HG03354 (cell line): Measurements from ENCODE around the gene SEPHS1.
"Not testable (repeated sequence)": the region's sequence is repeated elsewhere in the genome, so short reads cannot be mapped to it uniquely, and the experiment has no call there.

Source experiments
- ATAC-seq: cut with Tn5 transposase; IDR thresholded peaks from one replicate; pipeline ENCODE4 v1.9.1; 2021; ENCODE audit warnings: mild to moderate bottlenecking; ENCODE audit not compliant: unreplicated experiment, poor library complexity, severe bottlenecking

Gene SEPHS1

DNA sequence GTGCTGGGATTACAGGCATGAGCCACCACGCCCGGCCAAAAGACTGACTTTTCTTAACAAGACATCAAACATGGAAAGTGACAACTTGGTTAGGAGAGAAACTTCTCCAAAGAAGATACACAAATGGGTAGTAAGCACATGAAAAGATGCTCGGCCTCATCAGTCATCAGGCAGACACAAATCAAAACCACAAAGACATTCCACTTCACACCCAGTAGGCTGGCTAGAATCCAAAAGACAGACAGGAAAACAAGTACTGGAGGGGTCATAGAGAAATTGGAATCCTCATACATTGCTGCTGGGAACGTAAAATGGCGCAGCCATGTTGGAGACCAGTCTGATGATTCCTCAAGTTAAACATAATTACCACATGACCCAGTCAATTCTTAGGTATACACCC, 16.4 kb downstream of the SEPHS1 start:
- no peak for ATAC-seq

DNA sequence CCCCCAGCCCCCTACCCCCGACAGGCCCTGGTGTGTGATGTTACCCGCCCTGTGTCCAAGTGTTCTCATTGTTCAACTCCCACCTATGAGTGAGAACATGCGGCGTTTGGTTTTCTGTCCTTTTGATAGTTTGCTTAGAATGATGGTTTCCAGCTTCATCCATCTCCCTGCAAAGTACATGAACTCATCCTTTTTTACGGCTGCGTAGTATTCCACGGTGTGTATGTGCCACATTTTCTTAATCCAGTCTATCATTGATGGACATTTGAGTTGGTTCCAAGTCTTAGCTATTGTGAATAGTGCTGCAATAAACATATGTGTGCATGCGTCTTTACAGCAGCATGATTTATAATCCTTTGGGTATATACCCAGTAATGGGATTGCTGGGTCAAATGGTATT, 17.1 kb downstream of the SEPHS1 start:
- ATAC-seq: not testable (repeated sequence)

DNA sequence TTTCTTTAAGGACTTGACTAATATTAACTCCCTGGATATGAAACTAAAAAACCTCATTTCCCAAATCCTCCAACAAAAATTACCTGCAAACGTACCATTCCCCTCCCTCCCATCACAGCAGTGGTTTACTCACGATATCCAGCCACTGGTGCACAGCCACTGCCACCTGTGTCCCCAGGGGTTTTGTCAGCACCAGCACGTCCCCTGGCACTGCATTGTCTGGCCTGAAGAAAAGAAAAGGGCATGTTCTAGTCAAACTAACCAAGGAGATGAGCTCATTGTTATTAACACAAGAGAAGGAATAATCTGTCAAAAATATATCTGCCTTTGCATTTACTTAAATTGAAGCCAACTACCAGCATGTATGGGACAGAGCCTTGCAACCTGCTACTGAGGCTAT, 18.5 kb downstream of the SEPHS1 start:
- no peak for ATAC-seq

DNA sequence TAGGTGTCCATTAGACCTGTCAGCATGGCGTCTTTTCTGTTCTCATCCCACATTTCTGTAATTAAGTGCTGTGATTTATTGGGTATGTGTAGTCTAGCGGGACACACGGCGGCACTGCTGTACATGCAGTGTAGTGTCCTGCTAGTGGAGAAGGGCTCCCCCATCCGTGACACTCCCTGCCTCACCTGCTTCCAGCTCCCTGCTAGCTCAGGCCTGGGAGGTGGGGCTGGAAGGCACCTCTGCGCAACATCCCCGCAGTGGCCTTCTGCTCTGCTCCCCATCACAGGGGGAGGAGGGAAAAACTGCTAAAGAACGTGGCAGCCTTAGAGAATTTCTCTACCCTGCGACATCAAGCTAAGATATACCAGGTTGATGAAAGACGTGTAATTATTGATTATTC, 19.5 kb downstream of the SEPHS1 start:
- ATAC-seq: no peak

DNA sequence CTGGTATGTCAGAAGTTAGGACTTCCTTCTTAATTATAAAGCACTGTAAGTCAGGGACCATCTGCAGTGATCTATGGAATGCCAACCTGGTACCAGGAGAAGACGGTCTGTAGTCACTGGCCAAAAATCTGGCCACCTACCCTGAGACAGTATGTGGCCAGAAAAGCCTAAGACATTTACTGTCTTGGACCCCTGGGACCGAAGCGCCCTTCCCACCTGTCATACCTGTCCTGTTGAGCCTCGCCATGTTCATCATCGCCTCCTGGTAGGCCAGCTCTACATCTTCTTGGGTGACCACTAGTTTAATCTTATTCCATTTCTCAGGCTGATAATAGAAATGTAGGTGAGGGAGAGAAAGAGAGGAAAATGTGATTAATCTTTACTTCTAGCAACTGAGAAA, 20.0 kb downstream of the SEPHS1 start:
- ATAC-seq: no peak

DNA sequence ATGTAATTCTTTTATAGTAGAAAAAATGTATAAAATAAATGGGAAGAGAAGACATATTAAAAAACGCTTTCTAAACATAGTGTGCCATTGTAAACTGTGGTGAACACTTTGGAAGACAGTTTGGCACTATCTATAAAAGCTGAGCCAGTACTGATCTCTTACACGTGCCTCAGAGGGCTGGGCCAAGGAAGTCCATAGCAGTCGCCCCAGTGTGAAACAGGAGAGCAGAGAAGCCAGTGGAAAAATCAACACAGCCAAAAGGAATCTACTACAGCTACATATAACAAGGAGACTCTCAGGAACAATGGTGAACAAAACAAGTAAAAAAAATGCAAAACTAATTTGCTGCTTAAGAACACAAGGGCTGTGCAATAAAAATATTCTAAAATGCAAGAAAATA, 20.6 kb downstream of the SEPHS1 start:
- no peak for ATAC-seq

DNA sequence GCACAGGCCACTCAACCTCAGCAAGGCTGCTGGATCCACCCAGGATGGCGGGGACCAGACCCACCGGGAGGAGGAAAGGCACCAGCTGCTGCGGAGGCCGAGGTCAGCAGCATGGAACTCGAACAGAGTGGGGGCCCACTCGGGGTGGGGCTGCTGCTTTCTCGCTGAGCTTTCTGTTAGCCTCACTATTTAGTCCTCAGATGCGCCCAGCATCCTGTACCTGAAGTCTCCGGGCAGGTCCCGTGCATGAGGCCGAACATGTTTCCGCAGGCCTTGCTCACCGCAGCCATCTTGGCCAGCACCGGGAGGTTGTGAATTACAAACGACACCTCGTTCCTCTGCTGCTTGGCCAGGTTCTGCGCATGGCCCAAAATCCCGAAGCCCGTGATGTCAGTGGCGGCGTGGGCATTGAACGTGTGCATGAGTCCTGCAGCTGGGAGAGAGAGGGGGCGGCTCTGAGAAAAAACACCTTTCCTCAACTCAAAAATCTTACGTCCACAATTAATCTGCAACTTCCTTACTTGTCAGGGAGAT, 25.4 kb downstream of the SEPHS1 start:
- no peak for ATAC-seq

DNA sequence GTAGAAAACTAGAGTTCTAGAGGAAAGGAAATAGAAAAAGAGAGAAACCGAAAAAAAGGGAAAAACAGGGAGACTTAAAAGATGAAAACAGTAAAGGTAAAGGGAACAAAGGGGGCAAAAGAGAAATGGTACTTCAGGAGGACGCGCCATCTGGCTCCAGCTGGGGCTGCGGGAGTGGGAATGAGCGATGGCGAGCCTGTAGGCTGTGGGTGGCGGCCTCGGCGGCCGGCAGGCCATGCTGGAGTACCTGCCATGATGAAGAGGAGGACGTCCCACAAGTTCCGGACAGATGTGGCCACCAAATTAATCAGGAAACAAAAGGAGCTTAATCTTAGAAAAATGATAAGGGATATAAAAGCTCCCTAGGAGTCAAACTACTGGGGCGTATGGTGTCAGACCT, 26.5 kb downstream of the SEPHS1 start:
- no peak for ATAC-seq

DNA sequence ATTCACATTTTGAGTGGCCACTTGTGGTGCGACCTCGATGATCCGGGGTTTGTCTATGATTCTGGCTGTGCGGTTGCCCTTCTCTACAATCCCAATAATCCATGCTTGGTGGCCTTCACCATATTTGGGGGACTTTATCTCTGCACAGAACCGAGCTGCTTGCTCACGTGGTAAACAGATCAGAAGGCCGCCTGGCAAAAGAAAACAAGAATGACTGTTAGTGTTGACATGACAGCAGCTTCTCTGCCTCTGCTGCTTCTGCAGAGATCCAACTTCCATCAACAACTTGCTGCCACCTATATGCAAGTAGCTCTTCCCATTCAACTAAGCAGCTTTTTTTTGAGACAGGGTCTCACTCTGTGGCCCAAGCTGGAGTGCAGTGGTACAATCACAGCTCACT, 28.9 kb downstream of the SEPHS1 start:
- ATAC-seq: no peak

DNA sequence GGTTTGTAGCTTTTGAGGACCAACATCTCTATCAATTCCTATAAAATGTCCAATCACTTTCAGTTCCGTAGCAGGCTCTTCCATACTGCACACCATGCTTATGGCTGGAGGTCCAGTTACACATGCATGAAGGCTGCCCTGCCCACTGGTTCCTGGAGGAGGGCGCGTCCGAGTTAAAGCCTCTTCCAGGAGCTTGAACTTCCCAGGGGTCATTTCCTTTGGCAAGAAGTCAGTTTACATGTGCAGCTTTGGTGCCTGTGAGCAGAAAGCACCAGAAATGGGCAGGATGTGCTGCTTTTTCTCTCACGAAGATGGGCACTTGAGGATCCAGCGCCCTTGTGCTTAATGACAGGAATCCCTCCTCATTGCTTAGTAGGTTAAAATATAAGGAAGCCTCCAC, 30.6 kb downstream of the SEPHS1 start:
- no peak for ATAC-seq

DNA sequence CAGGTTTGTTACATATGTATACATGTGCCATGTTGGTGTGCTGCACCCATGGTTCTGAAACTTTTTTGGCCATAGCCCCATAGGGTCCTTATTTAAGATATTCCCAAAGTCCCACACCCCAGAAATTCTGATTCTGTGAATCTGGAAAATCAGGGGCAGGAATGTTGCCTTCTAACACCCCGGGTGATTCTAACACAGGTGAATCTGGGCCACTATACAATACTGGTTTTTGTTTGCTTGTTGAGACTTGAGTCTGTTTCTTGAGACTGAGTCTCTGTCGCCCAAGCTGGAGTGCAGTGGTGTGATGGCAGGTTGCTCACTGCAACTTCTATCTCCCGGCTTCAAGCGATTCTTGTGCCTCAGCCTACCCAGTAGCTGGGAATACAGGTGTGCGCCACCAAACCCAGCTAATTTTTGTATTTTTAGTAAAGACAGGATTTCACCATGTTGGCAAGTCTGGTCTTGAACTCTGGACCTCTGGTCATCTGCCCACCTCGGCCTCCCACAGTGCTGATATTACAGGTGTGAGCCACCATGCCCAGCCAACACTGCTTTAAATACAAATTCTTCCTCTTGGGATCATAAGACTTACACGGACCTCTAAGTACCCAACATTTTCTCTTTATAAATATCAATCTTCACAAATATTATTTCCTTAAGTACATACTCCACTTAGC, 31.3 kb downstream of the SEPHS1 start:
- ATAC-seq: no peak

DNA sequence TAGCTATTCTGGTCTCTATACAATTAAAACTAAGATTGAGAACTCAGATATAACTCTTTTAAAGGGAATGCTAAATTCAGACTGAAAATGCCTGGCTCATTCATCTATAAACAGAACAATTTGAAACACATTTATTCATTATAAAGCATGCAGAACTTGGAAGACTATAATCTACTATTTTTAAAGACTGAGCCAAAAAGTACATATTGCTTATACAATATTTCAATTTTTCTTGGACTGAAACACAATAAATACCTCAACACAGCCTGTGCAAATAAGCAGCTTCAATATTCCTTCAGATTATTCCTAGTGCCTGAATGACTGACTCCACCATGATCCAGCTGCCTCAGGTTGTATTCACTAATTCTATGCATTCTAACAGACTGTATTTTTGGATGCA, 32.7 kb downstream of the SEPHS1 start:
- ATAC-seq: no peak

DNA sequence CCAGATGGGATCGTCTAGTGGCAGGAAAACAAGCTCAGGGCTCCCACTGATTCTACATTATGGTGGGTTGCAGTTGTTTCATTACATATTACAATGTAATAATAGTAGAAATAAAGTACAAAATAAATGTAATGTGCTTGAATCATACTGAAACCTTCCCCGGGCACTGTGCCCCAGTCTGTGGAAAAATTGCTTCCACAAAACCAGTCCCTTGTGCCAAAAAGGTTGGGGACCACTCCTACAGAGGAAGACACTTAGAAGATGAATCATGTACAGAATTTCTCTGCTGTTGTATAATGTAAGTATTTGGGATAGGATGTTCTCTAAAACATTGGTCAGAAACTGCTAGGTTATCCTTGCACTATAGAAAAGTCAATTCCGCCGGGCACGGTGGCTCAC, 36.9 kb downstream of the SEPHS1 start:
- ATAC-seq: no peak

DNA sequence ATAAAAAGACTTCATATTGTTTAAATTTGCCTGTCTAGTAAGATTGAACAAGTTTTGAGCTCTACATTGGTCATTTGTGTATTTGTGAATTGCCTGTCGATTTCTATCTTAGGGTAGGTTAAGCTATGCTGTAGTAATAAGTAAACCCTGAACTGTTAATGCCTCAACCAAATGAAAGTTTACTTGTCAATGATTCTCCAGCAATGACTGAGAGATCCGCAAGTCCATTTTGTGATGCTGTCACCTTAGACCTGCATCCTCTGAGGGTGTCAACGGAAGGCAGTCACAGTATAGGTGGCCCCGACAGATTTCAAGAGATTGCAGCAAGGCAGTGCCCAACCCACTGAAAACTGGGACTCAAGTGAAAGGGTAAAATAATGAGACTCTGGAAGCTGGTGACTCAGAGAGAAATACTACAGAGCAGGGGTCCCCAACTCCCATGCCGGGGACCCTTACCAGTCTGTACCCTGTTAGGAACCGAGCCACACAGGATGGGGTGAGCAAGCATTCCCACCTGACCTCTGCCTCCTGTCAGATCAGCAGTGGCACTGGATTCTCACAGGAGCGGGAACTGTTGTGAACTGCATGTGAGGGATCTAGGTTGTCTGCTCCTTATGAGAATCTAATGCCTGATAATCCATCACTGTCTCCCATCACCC, 37.4 kb downstream of the SEPHS1 start:
- peak; percentile 71 for ATAC-seq

DNA sequence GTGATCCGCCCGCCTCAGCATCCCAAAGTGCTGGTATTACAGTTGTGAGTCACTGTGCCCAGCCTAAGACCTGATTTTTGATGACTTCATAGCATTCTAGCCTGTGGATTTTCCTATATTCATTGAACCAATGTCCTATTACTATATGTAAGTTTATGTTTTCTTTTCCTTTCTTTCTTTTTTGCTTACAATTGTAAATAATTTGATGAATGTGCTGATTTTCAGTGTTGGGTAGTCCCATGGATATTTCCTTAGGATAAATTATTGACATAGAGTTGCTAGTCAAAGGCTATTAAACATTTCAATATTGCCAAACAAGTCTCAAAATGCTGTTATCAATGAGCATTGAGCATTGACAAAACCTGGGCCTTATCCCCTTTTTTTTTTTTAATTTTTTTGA, 38.3 kb downstream of the SEPHS1 start:
- ATAC-seq: no peak

DNA sequence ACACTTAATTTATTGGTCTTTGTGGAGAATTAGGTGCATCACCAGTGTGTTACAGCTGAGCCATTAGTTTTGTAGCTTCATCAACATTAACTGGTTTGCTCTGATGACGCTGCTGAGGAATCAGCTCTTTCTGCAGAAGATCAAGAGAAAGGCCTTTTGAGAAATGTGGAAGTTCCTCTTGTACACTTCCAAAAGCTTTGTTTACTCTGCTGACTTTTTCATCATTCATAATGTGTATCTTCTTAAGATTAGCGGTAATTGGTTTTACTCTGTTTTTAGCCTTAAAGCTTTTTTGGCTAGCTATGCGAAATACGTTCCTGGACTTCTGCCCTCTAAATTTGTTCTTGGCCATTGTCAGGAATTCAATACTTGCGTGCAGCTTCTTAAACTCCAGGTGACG, 40.0 kb downstream of the SEPHS1 start:
- no peak for ATAC-seq

DNA sequence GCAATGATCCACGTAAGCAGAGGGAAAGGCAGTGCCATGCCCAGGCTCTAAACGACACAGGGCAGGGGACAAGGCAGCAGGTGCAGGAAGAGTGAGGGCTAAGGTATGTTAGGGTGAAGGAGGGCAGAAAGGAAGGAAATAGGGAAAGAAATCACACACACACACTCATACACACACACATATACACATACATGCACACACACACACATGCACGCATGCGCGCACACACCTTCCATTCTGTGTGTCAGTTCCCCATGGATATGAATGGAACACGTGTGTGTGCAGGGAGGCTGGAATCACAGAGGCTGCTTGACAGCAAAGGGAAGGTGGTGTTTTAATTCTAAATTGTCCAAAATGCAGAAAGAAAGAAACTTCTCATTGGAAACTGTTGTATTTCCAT, 42.0 kb downstream of the SEPHS1 start:
- no peak for ATAC-seq

DNA sequence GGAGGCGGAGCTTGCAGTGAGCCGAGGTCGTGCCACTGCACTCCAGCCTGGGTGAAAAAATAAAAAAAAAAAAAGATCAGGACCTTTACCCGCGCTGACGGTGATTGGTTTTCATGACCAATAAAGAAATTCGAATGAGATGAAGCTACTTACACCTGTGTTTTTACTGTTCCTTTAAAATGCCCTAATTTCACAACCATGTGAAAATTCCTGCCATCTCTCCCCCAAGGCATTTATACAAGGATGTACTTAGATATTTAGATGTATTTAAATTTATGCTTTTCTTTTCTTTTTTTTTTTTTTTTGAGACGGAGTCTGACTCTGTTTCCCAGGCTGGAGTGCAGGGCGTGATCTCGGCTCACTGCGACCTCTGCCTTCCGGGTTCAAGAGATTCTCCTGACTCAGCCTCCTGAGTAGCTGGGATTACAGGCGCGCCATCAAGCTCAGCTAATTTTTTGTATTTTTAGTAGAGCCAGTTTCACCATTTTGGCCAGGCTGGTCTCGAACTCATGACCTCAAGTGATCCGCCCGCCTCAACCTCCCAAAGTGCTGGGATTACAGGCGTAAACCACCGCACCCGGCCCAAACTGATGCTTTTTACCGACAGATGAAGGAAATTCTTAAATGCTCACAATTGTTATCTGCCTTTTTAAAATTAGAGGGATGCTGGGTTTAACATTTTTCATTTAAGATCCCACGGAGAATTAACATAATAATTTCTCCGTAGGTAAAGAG, 45.1 kb downstream of the SEPHS1 start:
- ATAC-seq: no peak

DNA sequence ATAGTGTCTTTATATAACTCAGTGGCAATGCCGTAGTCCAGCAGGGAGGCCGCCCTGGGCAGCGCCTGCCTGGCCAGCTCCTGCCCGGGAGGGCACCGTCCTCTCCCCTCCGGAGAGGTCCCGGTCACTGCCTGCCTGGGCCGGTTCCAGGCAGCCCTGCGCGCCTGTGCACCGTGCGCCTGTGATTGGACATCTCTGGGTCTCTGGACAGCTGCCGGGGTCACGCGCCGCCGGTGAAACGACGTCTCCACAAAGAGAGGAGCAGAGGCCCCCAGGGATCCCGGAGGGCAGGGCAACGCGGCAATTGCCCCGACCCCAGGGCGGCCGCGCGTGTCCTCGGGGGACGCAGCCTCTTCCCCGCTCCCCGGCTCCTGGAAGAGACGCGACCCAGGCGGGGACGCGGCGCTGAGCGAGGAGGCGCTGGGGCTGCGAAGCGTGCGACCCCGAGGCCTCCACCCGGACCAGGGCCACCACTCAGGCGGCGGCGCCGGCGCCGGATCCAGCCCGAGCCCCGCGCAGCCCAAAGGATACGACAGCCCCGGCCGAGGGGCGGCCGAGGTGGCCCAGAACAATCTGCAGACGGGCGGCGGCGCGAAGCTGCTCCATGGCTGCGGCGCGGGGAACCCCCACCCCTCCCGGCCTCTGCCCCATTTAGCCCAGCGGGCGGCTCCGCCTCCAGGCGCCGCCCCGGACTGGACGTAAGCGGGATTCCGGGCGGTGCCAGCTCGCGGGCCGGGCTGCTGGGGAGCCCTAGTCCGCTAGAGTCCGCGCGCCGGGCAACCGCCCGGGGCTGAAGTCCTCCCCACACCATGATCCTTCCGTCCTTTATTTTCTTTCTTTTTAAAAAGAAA, 48.4 kb downstream of the SEPHS1 start, which contains the start of gene PHYH:
TSS of gene PHYH (minus strand) at position 628 of the 851 bp plus-strand sequence. CDS start at position 606, 22 bp downstream.
- ATAC-seq: peak; percentile 59
